Activated T-helper 1 cell treated with anti-CD3 and anti-CD28 coated beads, Interleukin-12 subunit alpha, Interleukin-12 subunit beta, Interleukin-2, Interleukin-4 antibody, amounts not matched to agents 30 ng/mL and 10 ng/mL and 1 ng/mL, durations not matched to agents 14 hours and 24 hours and 36 hours (primary cell): ENCODE results near the gene IGSF9. TPM values are rescaled to one million over a fixed set of nuclear protein-coding genes. Genes with fewer than 3 reads are reported as not detected.

Source experiments
- DNase-seq: peaks from one replicate; pipeline ENCODE4 v3.0.0; 2021; ENCODE audit warnings: low spot score
- H3K27ac Mint-ChIP-seq: one replicate; pipeline ENCODE4 v1.8.0; 2021; ENCODE audit warnings: mild to moderate bottlenecking, mixed read lengths
- H3K27me3 Mint-ChIP-seq: one replicate; pipeline ENCODE4 v1.8.0; 2022; ENCODE audit warnings: mild to moderate bottlenecking, moderate library complexity, mixed read lengths; ENCODE audit not compliant: insufficient read depth
- H3K36me3 Mint-ChIP-seq: one replicate; pipeline ENCODE4 v1.8.0; 2021; ENCODE audit warnings: low read depth, mixed read lengths
- H3K4me1 Mint-ChIP-seq: one replicate; pipeline ENCODE4 v1.8.0; 2021; ENCODE audit warnings: low read depth, mixed read lengths
- H3K4me3 Mint-ChIP-seq: one replicate; pipeline ENCODE4 v1.8.0; 2021; ENCODE audit warnings: mild to moderate bottlenecking, moderate library complexity, mixed read lengths
- H3K9me3 Mint-ChIP-seq: one replicate; pipeline ENCODE4 v1.8.0; 2021; ENCODE audit warnings: mixed read lengths
- intact Hi-C: fragments of 100-400 bp; cut with micrococcal nuclease; formaldehyde crosslinking; loops from one replicate; pipeline ENCODE4 v1.15.1; 2024
- total RNA-seq: library from RNA; stranded (reverse); gene quantifications from 2 replicates; pipeline ENCODE4 v1.2.3, GENCODE V29; 2022

IGSF9 gene
- total RNA-seq, 1 donor from 2014 or later, result not detected

- Mint-ChIP-seq H3K4me3 (no peak overlapping the region), H3K4me1 (no peaks in the 10 kb centered on the region), H3K27me3 (peaks cover 6% of the 10 kb centered on the region), H3K9me3 (no peaks in the 10 kb centered on the region), H3K36me3 (no peaks in the 10 kb centered on the region), H3K27ac (no peak overlapping the region)
- DNase-seq, result no peak
- intact Hi-C loops, result no loop called here
Measured at GRCh38 chr1:159882527-159882862, 62.9 kb downstream of the IGSF9 start.

- no peak overlapping the region for H3K4me3 Mint-ChIP-seq
- H3K27ac Mint-ChIP-seq, result no peak overlapping the region
- no peaks in the 10 kb centered on the region for H3K4me1 Mint-ChIP-seq
- H3K27me3 Mint-ChIP-seq, result peaks cover 6% of the 10 kb centered on the region
- H3K36me3 Mint-ChIP-seq, result no peaks in the 10 kb centered on the region
- H3K9me3 Mint-ChIP-seq, result no peaks in the 10 kb centered on the region
- no peak for DNase-seq
- intact Hi-C loops, result no loop called here
Measured at GRCh38 chr1:159881622-159882526, 63.5 kb downstream of the IGSF9 start.

GRCh38 chr1:159880430-159880829, 65.0 kb downstream of the IGSF9 start:
- peaks cover 6% of the 10 kb centered on the region for H3K27me3 Mint-ChIP-seq
- intact Hi-C loops, result no loop called here
- H3K27ac Mint-ChIP-seq, result no peak overlapping the region
- no peaks in the 10 kb centered on the region for H3K4me1 Mint-ChIP-seq
- no peak for DNase-seq
- no peaks in the 10 kb centered on the region for H3K36me3 Mint-ChIP-seq
- no peaks in the 10 kb centered on the region for H3K9me3 Mint-ChIP-seq
- no peak overlapping the region for H3K4me3 Mint-ChIP-seq

GRCh38 chr1:159879977-159880376, 65.4 kb downstream of the IGSF9 start:
- Mint-ChIP-seq H3K36me3 (no peaks in the 10 kb centered on the region), H3K4me3 (no peak overlapping the region), H3K27me3 (peaks cover 6% of the 10 kb centered on the region), H3K4me1 (no peaks in the 10 kb centered on the region), H3K9me3 (no peaks in the 10 kb centered on the region), H3K27ac (no peak overlapping the region)
- DNase-seq, result no peak
- intact Hi-C loops, result no loop called here

GRCh38 chr1:159879136-159879535, 66.3 kb downstream of the IGSF9 start:
- intact Hi-C loops, result no loop called here
- DNase-seq, result no peak
- peaks cover 3% of the 10 kb centered on the region for H3K27me3 Mint-ChIP-seq
- H3K4me3 Mint-ChIP-seq, result no peak overlapping the region
- H3K9me3 Mint-ChIP-seq, result no peaks in the 10 kb centered on the region
- H3K27ac Mint-ChIP-seq, result no peak overlapping the region
- H3K4me1 Mint-ChIP-seq, result no peaks in the 10 kb centered on the region
- H3K36me3 Mint-ChIP-seq, result no peaks in the 10 kb centered on the region

GRCh38 chr1:159877695-159878444, 67.5 kb downstream of the IGSF9 start:
- no peak for DNase-seq
- Mint-ChIP-seq H3K27me3 (peaks cover 3% of the 10 kb centered on the region), H3K36me3 (no peaks in the 10 kb centered on the region), H3K9me3 (no peaks in the 10 kb centered on the region), H3K4me3 (no peak overlapping the region), H3K27ac (no peak overlapping the region), H3K4me1 (no peaks in the 10 kb centered on the region)
- intact Hi-C loops, result no loop called here

Other genes starting within 250 kb of the IGSF9 start
- gene CRP, start 231.0 kb downstream of the IGSF9 start, total RNA-seq, result not detected in 2 replicates
- gene DUSP23, start 164.7 kb downstream of the IGSF9 start, total RNA-seq, result 22.4 and 23.4 TPM in 2 replicates
- not detected in 2 replicates for gene FCRL6, start 143.3 kb downstream of the IGSF9 start, total RNA-seq
- gene SLAMF8, start 118.7 kb downstream of the IGSF9 start, total RNA-seq, result 0.49 and 0.69 TPM in 2 replicates
- not detected in 2 replicates for gene VSIG8, start 83.0 kb downstream of the IGSF9 start, total RNA-seq
- gene CFAP45, start 45.4 kb downstream of the IGSF9 start, total RNA-seq, result 0.78 and 1.7 TPM in 2 replicates
- 442 and 461 TPM in 2 replicates for gene TAGLN2, start 20.1 kb downstream of the IGSF9 start, total RNA-seq
- not detected in 2 replicates for gene SLAMF9, start 8.6 kb upstream of the IGSF9 start, total RNA-seq
- gene PIGM, start 86.4 kb upstream of the IGSF9 start, total RNA-seq, result 5.4 and 5.5 TPM in 2 replicates
- not detected in 2 replicates for gene KCNJ10, start 124.5 kb upstream of the IGSF9 start, total RNA-seq
- gene KCNJ9, start 135.9 kb upstream of the IGSF9 start, total RNA-seq, result not detected in 2 replicates
- gene IGSF8, start 153.0 kb upstream of the IGSF9 start, total RNA-seq, result 25.5 and 26.3 TPM in 2 replicates
- gene ATP1A2, start 170.1 kb upstream of the IGSF9 start, total RNA-seq, result not detected in 2 replicates
- not detected in 2 replicates for gene ATP1A4, start 206.0 kb upstream of the IGSF9 start, total RNA-seq
- gene CASQ1, start 245.0 kb upstream of the IGSF9 start, total RNA-seq, result not detected in 2 replicates